ENCODE results near the gene ADIPOR2.

ADIPOR2 gene

DNA sequence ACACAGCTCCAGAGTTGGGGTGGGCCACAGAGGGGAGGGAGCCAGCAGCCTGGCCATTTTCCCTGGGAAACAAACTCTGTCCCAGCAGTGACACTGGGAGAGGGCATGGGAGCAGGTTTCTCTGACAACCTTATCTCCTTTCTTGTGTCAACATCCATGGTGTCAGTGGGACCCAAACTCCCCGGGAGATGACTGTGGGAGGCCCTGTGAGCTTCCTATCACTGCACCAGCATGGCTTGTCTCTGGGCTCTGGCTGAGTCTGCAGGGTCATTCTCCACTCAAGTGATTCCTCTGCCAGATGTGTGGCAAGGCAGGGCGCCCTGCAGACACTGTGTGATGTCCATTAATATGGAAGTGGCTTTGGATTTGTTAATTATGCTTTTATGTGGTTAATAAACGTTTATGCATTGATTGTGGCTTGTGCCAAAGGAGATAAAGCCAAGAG lies 139.6 kb downstream of the ADIPOR2 start:
- DNase-seq (ENCODE audit: low read depth): no peak

DNA sequence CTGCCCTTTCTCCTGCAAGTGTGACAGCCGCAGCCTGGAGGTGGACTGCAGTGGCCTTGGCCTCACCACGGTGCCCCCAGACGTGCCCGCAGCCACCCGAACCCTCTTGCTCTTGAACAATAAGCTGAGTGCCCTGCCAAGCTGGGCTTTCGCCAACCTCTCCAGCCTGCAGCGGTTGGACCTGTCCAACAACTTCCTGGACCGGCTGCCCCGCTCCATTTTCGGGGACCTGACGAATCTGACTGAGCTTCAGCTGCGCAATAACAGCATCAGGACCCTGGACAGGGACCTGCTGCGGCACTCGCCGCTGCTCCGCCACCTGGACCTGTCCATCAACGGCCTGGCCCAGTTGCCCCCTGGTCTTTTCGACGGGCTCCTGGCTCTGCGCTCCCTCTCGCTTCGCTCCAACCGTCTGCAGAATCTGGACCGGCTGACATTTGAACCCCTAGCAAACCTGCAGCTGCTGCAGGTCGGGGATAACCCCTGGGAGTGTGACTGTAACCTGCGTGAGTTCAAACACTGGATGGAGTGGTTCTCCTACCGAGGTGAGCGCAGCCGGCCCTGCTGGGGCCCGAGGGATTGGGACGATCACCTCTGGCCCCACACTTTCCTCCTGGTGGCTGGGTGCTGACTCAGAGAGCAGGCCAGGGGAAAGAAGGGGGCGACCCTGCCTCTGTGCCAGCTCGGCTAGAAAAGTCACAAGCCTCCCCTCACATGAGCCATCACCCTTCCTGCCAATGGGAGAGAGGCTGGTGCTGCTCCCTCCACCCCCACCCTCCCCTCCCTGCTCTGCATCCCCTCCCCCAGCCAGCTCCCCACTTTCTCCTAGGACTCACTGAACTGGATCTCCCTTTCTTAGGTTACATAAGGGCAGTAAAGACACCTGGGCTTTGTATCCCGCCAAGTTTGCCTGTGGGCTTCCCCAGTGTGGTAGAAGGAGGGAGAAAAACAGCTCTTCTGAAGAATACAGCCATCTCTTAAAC lies 140.4 kb downstream of the ADIPOR2 start:
- no peak for DNase-seq (ENCODE audit: low read depth)

DNA sequence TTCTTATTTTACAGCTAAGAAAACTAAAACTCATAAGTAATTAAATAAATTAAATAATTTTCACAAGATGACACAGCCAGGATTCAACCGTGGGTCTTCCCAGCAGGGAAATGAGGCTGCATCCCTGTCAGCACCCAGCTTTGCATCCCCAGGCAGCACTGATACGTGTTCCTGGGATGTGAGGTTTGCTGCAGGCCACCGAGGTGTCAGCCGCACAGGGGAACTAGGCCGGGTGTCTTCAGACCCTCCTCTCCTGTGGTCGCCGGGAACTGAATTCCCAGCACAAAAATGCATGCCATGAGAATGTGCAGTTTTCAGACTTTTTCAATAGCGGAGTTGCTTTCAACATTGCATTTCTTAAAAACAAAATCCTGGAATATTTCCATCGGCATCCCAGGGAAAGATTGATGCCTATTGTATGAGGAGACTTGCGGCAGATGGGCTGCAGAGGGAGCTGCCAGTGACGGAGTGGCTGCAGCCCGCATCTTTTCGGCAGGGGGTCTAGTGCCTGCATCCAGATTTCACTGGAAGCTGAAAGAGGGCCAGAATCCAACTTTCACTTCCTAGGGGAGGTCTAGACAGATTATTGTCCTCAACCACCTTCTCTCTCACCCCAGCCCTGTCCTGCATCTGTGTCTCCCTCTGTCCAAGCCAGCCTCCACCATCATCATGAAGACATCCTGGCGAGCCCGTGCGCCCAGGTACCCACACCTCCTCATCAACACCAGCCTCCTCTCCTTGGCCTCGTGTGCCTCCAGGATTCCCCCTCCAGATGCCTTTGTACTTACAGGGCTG lies 142.1 kb downstream of the ADIPOR2 start:
- no peak for DNase-seq (ENCODE audit: low read depth)

DNA sequence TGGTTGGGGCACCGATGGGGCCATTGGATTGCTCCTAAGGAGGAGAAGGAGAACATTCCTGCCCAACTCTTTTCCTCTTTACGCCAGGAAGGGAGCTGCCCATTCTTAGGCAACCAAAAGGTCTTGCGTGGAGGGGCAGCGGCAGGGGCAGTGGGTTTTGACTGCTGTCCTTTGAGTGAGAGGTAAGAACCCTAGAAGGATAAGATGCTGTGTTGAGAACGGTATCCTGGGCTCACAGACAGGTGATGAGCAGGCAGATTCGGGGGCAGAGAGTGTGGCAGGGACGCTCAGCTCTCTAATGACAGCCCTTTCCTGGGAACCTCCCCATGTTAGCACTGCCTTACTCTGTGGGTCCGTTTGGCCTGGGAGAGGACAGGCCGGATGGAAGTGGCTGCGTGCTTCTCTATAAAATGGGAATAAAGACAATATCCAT lies 142.7 kb downstream of the ADIPOR2 start:
- no peak for DNase-seq (ENCODE audit: low read depth)

DNA sequence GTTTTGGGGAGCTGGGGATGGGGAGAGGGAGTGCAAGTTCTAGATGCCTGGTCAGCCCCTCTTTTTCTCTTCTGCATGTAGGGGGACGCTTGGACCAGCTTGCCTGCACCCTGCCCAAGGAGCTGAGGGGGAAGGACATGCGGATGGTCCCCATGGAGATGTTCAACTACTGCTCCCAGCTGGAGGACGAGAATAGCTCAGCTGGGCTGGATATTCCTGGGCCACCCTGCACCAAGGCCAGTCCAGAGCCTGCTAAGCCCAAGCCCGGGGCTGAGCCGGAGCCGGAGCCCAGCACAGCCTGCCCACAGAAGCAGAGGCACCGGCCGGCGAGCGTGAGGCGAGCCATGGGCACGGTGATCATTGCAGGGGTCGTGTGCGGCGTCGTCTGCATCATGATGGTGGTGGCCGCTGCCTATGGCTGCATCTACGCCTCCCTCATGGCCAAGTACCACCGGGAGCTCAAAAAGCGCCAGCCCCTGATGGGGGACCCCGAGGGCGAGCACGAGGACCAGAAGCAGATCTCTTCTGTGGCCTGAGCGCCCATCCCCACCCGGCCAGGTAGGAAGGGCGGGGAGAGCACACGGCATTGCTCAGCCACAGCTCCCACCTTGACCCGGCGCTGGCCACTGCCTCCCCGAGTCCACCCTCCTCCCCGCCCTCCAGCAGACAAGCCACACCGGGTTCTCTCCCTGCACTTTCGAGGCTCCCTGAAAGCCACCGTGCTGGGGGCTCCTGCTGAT lies 143.5 kb downstream of the ADIPOR2 start:
- no peak for DNase-seq (ENCODE audit: low read depth)

DNA sequence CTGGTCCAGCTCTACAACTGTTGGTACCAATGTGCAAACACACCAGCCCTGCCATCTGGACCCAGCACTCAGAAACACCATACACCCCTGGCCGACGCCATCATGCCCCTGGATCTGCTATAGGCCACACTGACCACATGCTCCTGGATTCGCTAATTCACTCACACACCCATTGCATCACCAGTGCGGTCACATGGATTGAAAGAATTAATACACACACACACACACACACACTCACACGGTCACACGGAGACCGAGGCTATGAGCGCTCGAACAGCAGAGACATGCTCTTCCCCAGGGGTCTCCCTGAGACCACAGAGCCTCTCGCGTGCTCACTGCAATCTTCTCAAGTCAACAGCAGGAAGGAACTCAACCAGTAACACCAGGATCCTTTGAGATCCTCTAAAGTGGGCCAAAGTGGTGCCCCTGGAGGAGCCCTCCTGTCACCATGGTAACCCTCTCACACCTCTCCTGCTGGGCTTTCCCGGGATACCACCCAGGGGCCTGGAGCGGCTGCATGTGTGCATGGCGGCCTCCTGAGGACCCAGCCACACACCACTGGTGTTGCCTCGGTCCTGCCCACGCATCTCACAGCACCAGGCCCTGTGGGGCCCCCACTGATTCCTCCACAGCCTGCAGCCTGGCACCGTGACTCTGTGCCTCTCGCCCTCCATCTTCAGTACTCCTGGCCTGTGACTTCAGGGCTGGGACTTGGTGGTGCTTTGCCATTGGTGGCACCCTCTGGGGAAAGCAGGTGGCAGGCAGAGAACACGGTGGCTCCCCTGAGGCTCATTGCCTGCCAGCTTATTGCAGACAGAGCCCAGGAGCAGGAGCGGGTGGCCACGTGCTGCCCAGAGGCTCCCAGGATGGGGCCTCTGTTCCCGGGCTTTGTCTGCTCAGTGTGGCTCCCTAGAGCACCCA lies 144.6 kb downstream of the ADIPOR2 start:
- DNase-seq (ENCODE audit: low read depth): no peak

DNA sequence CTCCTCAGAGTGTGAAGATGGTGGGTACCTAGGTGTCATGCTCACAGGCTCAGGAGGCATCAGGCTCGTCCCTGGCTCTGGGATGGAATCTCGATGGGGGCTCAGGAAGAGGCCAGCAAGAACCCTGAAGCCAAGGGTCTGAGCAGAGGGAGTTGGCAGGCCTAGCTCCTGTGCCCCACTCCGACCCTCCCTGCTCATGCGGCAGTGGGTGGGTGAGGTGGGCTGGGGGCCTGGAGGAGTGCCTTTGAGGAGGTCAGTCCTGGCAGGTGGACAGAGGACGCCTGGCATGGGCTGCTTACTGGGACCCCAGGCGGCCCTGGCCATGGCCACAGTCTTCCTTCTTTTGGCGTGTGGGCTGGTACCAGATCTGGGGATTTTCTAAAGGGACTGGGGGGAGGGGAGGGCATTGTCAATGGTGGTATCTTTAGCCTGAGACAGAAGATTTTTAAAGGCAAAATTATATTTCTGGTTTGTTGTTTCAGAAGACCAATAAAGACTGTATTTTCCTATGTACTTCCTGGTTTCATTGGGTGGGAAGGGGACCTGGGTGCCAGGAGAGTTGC lies 145.5 kb downstream of the ADIPOR2 start:
- no peak for DNase-seq (ENCODE audit: low read depth)

DNA sequence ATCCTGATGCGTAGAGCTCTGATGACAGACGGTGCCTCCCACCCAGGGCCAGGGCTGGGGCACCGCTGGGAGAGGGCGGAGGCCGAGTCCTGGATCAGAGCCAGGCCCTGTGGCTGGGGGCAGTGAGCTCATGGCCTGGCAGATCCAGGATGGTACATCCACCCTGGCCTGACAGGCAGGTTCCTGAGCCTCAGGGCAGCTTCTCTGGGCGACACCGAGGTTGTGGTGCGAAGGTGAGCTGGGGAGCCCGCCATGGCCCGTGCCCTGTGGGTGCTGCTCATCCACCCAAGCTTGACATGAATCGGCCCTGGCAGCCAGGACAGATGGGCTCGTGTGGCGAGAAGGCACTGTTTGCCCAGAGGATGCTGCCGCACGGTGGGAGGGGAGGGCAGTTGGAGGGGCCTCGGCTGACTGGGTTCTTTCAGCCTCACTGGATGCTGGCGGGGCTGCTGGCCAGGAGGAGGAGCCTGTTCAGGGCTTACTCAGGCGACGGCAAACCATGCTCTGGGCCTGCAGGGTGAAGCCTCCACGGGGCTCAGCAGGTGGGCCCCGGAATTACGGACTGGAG lies 146.1 kb downstream of the ADIPOR2 start:
- DNase-seq (ENCODE audit: low read depth): no peak

DNA sequence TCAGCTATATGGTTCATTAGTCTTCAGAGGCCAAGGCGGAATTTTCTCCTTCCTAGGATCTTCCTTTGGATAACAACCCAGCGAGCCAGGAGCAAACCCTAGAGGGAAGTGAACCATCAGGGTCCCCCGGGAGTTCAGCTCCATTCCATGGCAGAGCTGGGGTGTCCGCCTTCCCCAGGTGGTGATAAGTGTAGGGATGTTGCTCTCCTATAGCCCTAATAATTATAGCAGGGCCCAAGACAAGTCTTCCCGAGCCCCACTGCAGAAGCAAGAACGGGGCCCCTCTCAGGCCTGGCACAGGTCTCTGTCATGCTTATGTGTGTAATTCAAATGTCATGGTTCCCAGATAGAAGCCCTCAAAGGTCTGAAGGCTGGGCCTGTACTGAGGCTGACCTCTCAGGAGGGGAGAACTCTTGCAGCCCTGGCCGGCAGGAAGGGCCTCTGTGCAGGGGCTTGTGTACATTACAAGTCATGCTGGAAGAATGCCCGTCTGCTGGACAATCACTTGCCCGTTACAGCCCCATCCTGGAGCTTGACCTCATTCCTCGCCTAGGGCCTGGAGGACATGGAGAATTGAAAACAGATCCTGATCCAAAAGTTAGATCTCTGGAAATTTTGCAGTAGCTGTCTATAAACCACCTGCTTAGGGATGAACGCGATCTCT lies 146.8 kb downstream of the ADIPOR2 start:
- no peak for DNase-seq (ENCODE audit: low read depth)

All from stimulated activated CD8-positive, alpha-beta memory T cell treated with anti-CD3 and anti-CD28 coated beads, Interleukin-15, amount 100 ng/mL, for 1 hour (primary cell).